IPS DF 6.9 (cell line): ENCODE results near the gene SLC9A7.
A peak's percentile ranks its signal among the peaks of the same experiment; 100 is the strongest.

Experiments used
- DNase-seq: peaks from one replicate; pipeline ENCODE4 v3.0.0-alpha.2; 2013; ENCODE audit warnings: low read depth, low spot score
- H3K27ac ChIP-seq: one replicate; pipeline ENCODE4 v1.5.1; 2013; ENCODE audit warnings: low read length, control low read depth
- H3K27me3 ChIP-seq: 2 replicates; pipeline ENCODE4 v1.6.1; 2013; ENCODE audit warnings: mild to moderate bottlenecking, low read length; ENCODE audit not compliant: control insufficient read depth, insufficient read depth
- H3K36me3 ChIP-seq: 2 replicates; pipeline ENCODE4 v1.6.1; 2013; ENCODE audit warnings: low read length; ENCODE audit not compliant: control insufficient read depth, insufficient read depth
- H3K4me1 ChIP-seq: 2 replicates; pipeline ENCODE4 v1.6.1; 2013; ENCODE audit warnings: low read length; ENCODE audit not compliant: control insufficient read depth, insufficient read depth
- H3K4me3 ChIP-seq: 2 replicates; pipeline ENCODE4 v1.5.1; 2013; ENCODE audit warnings: mild to moderate bottlenecking, low read length
- H3K9me3 ChIP-seq: 2 replicates; pipeline ENCODE4 v1.6.1; 2013; ENCODE audit warnings: low read length, inconsistent platforms; ENCODE audit not compliant: control insufficient read depth, insufficient read depth
- WGBS: extraction: QIAGEN DNeasy Blood & Tissue Kit; methylation state at CpG from one replicate; pipeline ENCODE4 v1.1.7; 2013; ENCODE audit warnings: mixed read lengths, missing lambda C conversion rate; ENCODE audit not compliant: insufficient read length, insufficient coverage; 5-methylcytosine and 5-hydroxymethylcytosine counted together

Gene SLC9A7

DNA sequence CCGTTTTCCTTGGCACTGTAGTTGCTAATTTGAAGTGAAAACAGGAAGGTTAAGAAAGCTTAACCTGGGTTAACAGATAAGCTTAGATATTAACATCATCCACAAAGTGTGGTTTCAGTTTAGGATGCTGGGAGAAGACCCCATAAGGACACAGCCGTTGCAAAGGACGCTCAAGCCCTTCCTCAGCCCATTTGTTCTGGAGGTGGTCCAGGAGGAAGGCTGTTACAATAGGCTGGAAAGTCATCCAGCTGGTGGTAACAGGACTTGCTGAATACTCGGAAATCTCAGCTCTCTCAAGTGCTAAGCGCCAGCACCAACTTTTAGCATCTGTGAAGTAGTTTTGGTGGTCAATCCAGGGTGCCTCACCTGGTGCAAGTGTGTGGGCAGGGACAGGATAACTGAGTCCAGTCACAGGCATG, 171.2 kb downstream of the SLC9A7 start:
- Histone ChIP-seq H3K4me3 (no peak overlapping the region), H3K9me3 (no peaks in the 10 kb centered on the region), H3K27ac (peak overlapping the region; percentile 69), H3K4me1 (peaks cover 7% of the 10 kb centered on the region), H3K27me3 (no peaks in the 10 kb centered on the region), H3K36me3 (no peaks in the 10 kb centered on the region)
- no peak for DNase-seq
- WGBS: no CpG with 5 or more reads among the region's 5 CpGs

DNA sequence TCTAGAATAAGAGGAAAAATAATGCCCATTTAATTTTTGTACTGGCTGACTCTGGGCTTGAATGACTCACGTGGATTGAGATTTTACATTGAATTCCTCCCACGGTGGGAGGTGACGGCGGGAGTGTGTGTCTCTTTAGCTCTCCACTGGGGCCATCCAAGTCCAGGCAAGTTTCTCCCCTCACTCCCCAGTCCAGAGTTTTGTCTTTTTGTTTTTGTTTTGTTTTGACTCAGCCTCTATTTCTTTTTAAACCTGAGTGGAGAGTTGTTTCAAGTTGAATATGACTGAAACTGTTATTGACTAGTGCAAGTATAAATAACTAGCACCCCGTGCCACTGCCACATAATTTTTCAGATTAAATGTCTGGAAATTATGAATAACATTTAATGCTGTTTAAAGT, 171.8 kb downstream of the SLC9A7 start:
- Histone ChIP-seq H3K27ac (no peak overlapping the region), H3K4me1 (peaks cover 7% of the 10 kb centered on the region), H3K36me3 (no peaks in the 10 kb centered on the region), H3K9me3 (no peaks in the 10 kb centered on the region), H3K4me3 (no peak overlapping the region), H3K27me3 (no peaks in the 10 kb centered on the region)
- WGBS: no CpG with 5 or more reads among the region's 5 CpGs
- DNase-seq: no peak

DNA sequence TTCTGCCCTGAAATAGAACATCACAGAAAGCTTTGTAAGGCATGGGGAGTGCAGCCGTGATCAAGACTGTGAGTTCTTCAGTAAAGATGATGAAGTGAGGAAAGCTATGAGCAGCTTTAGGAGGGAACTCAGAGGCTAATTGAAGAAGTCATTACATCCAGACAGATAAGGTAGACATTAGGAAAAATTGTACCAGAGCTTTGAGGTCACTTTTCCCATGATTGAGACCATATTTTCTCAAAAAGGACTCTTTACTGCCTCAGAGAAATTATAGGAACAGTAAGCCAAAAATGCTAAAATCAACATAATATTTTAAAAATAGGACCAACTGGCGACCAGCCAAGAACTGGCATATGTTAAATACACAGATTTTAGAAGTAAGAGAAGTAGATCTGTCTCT, 174.2 kb downstream of the SLC9A7 start:
- H3K27ac ChIP-seq: no peak overlapping the region
- no peaks in the 10 kb centered on the region for H3K36me3 ChIP-seq
- H3K4me1 ChIP-seq: peaks cover 7% of the 10 kb centered on the region
- no peak overlapping the region for H3K4me3 ChIP-seq
- DNase-seq: no peak
- H3K9me3 ChIP-seq: no peaks in the 10 kb centered on the region
- no CpG with 5 or more reads among the region's 2 CpGs for WGBS
- H3K27me3 ChIP-seq: no peaks in the 10 kb centered on the region

DNA sequence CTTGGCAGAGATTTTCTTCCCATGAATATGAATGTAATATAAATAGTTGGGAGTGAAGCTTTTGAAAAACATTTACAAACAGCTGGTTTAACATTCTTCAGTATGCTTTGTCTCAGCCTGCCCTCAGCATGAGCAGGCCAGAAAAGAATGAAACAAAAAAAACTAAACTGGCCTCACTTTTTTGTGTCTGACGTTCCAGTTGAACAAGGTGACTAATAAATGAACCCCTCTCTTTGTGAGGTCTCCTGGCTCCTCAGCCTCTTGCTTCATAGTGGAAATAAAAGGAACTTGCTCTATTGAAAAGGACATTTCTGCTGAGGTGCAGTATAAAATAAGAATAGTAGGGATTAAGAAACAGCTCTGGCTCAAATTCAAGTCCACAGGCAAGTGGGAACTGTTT, 176.0 kb downstream of the SLC9A7 start:
- Histone ChIP-seq H3K27ac (no peak overlapping the region), H3K4me1 (peaks cover 7% of the 10 kb centered on the region), H3K9me3 (no peaks in the 10 kb centered on the region), H3K4me3 (no peak overlapping the region), H3K36me3 (no peaks in the 10 kb centered on the region), H3K27me3 (no peaks in the 10 kb centered on the region)
- no peak for DNase-seq
- no CpG with 5 or more reads among the region's 1 CpG for WGBS

DNA sequence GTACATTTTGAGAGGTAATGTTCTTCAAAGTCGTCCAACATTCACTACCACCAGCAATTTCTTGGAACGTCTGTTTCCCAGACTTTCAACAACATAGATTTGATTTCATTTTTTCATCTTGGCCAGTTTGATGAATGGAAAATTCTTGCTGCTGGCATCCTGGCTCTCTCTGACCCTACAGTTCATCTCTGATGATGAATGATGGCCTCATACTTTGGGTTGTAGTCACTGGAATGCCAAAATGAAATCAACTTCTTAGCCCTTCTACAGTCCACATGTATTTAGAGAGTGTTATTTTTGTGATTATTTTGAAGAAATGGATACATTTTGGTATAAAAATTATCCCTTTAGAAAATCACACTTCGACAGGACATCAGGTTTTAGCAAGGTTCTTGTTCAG, 176.6 kb downstream of the SLC9A7 start:
- H3K4me1 ChIP-seq: peaks cover 3% of the 10 kb centered on the region
- H3K9me3 ChIP-seq: no peaks in the 10 kb centered on the region
- no peaks in the 10 kb centered on the region for H3K36me3 ChIP-seq
- no peak overlapping the region for H3K4me3 ChIP-seq
- no peaks in the 10 kb centered on the region for H3K27me3 ChIP-seq
- no peak for DNase-seq
- WGBS: no CpG with 5 or more reads among the region's 3 CpGs
- no peak overlapping the region for H3K27ac ChIP-seq

DNA sequence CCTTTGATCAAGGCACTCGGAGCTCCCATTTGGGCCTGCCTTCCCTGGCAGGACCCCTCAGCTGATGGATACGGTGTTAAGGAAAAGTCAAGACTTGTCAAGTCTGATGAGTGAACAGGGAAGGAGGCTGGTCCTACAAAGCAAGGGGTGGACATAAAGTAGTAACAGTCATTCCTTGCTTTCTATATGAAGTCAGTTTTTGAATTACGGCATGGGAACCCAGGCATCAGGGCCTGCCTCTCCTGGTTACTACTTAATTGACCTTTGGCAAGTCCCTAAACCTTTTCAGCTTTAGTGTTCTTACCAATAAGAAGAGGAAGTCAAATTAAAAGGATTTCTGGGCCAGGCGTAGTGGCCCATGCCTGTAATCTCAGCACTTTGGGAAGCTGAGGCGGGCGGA, 178.3 kb downstream of the SLC9A7 start:
- no peaks in the 10 kb centered on the region for H3K27me3 ChIP-seq
- H3K9me3 ChIP-seq: no peaks in the 10 kb centered on the region
- no CpG with 5 or more reads among the region's 6 CpGs for WGBS
- H3K27ac ChIP-seq: no peak overlapping the region
- H3K36me3 ChIP-seq: no peaks in the 10 kb centered on the region
- no peak overlapping the region for H3K4me3 ChIP-seq
- DNase-seq: no peak
- H3K4me1 ChIP-seq: peaks cover 1% of the 10 kb centered on the region; the same call in 1 of the 2 replicates

DNA sequence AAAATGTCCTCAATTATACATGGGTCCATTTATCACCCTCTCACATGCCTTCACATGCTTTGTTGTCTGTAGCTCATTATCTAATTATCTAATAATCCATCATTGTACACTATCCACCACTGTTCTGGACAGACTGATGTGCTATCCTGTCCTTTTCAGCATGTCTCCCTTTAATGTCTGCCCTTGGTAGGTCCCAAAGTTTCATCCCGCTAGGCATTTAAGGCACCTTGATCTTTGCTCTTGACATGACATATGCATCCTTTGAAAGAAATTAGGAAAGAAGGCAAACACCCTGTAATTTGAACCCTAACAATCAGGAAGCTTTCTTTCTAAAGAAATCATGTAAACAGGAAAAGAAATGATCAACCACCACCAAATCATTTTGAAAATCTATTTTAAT, 179.7 kb downstream of the SLC9A7 start:
- no CpG with 5 or more reads among the region's 1 CpG for WGBS
- Histone ChIP-seq H3K27me3 (no peaks in the 10 kb centered on the region), H3K4me3 (no peak overlapping the region), H3K9me3 (no peaks in the 10 kb centered on the region), H3K36me3 (no peaks in the 10 kb centered on the region), H3K27ac (no peak overlapping the region), H3K4me1 (peaks cover 1% of the 10 kb centered on the region; the same call in 1 of the 2 replicates)
- DNase-seq: no peak

DNA sequence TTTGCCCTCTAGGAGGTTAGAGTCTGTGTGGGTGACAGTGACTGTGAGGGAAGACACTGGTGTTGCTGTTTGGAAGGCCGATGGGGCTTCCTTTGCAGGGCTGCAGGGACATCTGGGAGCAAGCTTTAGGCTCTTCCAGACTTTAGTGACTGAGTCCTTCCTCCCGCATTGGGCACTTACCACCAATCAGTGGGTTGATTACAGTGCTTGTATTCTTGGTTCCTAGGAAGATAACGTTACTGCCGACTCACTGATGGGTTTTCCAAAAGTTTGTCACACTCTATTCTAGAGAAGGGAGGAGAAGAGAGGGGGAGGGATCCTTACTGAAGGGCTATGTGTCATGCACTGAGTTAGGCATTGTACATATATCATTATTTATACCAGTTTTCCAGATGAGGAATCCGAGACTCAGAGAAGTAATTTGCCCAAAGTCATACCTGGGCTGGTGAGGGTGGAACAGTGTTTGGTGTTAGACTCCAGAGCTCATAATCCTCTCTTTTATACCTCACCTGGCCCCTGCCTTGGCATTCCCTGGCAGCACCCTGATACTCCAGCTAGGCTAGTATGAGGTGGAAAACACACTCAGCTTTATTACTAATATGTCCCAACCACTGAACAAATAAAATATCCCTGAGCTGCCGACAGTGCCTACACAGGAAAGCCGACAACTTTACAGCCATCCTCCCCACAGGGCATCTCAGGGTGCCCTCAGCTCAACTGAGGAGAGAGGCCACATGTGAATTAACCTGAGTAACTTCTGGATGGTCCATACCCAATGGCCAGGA, 181.5 kb downstream of the SLC9A7 start:
- no CpG with 5 or more reads among the region's 7 CpGs for WGBS
- DNase-seq: no peak
- Histone ChIP-seq H3K27ac (no peak overlapping the region), H3K4me3 (no peak overlapping the region), H3K36me3 (no peaks in the 10 kb centered on the region), H3K9me3 (no peaks in the 10 kb centered on the region), H3K4me1 (no peaks in the 10 kb centered on the region; the same call in 1 of the 2 replicates), H3K27me3 (no peaks in the 10 kb centered on the region)

DNA sequence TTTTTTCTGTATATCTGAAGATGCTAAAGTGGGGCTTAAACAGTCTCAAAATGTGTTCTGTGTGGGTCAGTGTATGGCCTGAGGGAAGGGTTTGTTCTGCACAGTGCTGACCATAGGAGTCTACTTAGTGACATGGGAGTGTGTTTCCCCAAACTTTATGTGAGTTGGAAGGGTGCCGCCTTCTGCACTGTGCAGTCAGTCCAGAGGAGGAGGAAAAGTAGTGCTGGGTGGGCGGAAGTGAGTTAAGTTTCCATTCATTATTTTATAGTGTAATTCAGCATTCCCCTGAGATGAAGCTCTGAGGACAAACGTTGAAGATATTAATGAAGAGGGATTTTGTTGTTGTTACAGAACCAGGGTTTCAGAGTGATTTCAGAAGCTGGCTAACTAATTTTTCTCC, 182.5 kb downstream of the SLC9A7 start:
- no peak for DNase-seq
- Histone ChIP-seq H3K27me3 (no peaks in the 10 kb centered on the region), H3K36me3 (no peaks in the 10 kb centered on the region), H3K4me1 (no peaks in the 10 kb centered on the region; the same call in none of the 2 replicates), H3K4me3 (no peak overlapping the region), H3K27ac (no peak overlapping the region), H3K9me3 (no peaks in the 10 kb centered on the region)
- WGBS: no CpG with 5 or more reads among the region's 3 CpGs

DNA sequence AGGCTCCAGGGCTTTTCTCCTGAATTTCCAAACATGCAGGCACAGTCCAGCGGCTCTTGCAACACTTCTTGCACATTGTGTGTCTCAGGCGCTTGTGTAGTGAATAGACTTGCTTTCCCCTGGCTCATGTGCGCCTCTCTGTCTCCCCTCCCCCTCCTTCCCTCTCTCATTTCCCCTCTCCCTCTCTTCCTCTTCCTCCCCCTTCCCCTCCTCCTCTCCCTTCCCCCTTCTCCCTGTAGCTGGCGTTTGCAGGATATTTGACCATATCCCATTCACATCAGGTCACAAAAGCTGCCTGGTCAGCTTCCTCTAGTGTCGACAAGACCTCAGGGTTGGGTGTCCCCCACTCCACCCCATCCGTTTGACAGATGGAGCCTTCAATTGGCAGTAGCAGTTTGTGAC, 182.9 kb downstream of the SLC9A7 start:
- peak overlapping the region; percentile 63; the same call in 1 of the 2 replicates for H3K4me3 ChIP-seq
- no CpG with 5 or more reads among the region's 6 CpGs for WGBS
- no peak overlapping the region for H3K27ac ChIP-seq

DNA sequence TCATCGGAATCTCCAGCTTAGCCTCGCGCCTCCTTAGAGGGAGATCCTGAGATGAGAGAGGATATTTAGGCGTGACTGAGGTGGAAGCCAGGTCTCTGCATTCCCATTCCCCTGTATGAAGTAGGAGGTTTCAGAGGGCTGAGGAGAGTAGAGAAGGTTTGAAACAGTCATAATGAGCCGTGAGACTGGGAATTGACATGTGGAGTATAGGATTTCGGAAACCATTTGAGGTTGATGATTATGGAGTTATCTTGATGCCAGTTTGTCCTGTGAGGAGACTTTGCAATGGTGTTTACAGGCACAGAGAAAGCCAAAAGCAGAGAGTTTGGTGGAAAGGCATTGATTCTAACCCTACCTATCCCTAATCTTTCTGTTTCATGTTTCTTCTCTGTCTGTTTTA, 183.3 kb downstream of the SLC9A7 start:
- no peak for DNase-seq
- H3K4me3 ChIP-seq: peak overlapping the region; percentile 63; the same call in 1 of the 2 replicates

More for the DNA sequence above, 182.9 kb downstream of the SLC9A7 start:
- Histone ChIP-seq H3K36me3 (no peaks in the 10 kb centered on the region), H3K4me1 (no peaks in the 10 kb centered on the region; the same call in none of the 2 replicates), H3K9me3 (no peaks in the 10 kb centered on the region), H3K27me3 (no peaks in the 10 kb centered on the region)
- no peak for DNase-seq

More for the DNA sequence above, 183.3 kb downstream of the SLC9A7 start:
- no peaks in the 10 kb centered on the region for H3K9me3 ChIP-seq
- H3K36me3 ChIP-seq: no peaks in the 10 kb centered on the region
- no CpG with 5 or more reads among the region's 6 CpGs for WGBS
- H3K27ac ChIP-seq: no peak overlapping the region
- H3K27me3 ChIP-seq: no peaks in the 10 kb centered on the region
- H3K4me1 ChIP-seq: no peaks in the 10 kb centered on the region; the same call in none of the 2 replicates
